H1 (cell line): ENCODE measurements around the gene ARHGAP26. TPM values are rescaled to one million over a fixed set of nuclear protein-coding genes. Genes with fewer than 3 reads are reported as not detected.

Experiments used
- CTCF ChIA-PET: fragments of 300-600 bp; sonication (Branson Sonifier 250); formaldehyde crosslinking; loops from one replicate; lab custom pipeline; 2021; ENCODE audit not compliant: partially characterized antibody; lab: Charles Lee
- POLR2A ChIA-PET: fragments of 300-600 bp; sonication (Branson Sonifier 250); formaldehyde crosslinking; loops from one replicate; lab custom pipeline; 2021; ENCODE audit warnings: inconsistent platforms; ENCODE audit not compliant: partially characterized antibody; lab: Charles Lee
- DNase-seq, 2 experiments: peaks; one replicate each; pipeline versions ENCODE4 v3.0.0 to v3.0.0-alpha.2; 2010 to 2022; ENCODE audit warnings: low spot score in 2 of 2, low read depth in 1 of 2, mixed read lengths in 1 of 2
- FAIRE-seq: peaks from 2 replicates; lab custom pipeline; 2011; peaks lifted over from hg19 to GRCh38; lab: Jason Lieb, UNC
- H2AFZ ChIP-seq: 2 replicates; pipeline ENCODE4 v1.8.1; 2012; ENCODE audit warnings: low read length, inconsistent platforms
- H2AK5ac ChIP-seq: 2 replicates; pipeline ENCODE4 v1.6.1; 2013; ENCODE audit warnings: low read depth, low read length
- H2BK120ac ChIP-seq: replicated peaks from 2 replicates; pipeline ENCODE3; 2013; ENCODE audit warnings: low read depth, low read length, inconsistent platforms
- H2BK12ac ChIP-seq: 2 replicates; pipeline ENCODE4 v1.6.1; 2013; ENCODE audit warnings: low read depth, low read length
- H2BK15ac ChIP-seq: 2 replicates; pipeline ENCODE4 v1.6.1; 2013; ENCODE audit warnings: low read length
- H2BK20ac ChIP-seq: 2 replicates; pipeline ENCODE4 v1.6.1; 2013; ENCODE audit warnings: low read length
- H2BK5ac ChIP-seq: 2 replicates; pipeline ENCODE4 v1.6.1; 2013; ENCODE audit warnings: low read depth, low read length
- H3K14ac ChIP-seq: 2 replicates; pipeline ENCODE4 v1.6.1; 2013; ENCODE audit warnings: inconsistent platforms; ENCODE audit not compliant: insufficient read length
- H3K18ac ChIP-seq: 2 replicates; pipeline ENCODE4 v1.6.1; 2013; ENCODE audit warnings: low read length; ENCODE audit errors: extremely low read depth
- H3K23ac ChIP-seq: 2 replicates; pipeline ENCODE4 v1.6.1; 2013; ENCODE audit warnings: inconsistent platforms; ENCODE audit not compliant: insufficient read length
- H3K23me2 ChIP-seq: 2 replicates; pipeline ENCODE4 v1.6.1; 2013; ENCODE audit warnings: low read depth, low read length
- H3K27ac ChIP-seq: 2 replicates; pipeline ENCODE4 v1.6.1; 2011; ENCODE audit warnings: low read depth, low read length, inconsistent platforms
- H3K27me3 ChIP-seq, 4 experiments: replicated peaks in 1 of 4; 1 replicate in 1 of 4; 2 replicates in 3 of 4; pipeline versions ENCODE4 v1.6.1 to v1.8.1; 2011 to 2013; ENCODE audit warnings: low read length in 3 of 4, mild to moderate bottlenecking in 3 of 4, inconsistent platforms in 2 of 4, mixed read lengths in 2 of 4, moderate library complexity in 1 of 4; ENCODE audit not compliant: control insufficient read depth in 3 of 4, insufficient read depth in 3 of 4; ENCODE audit errors: extremely low read depth in 1 of 4
- H3K36me3 ChIP-seq, 4 experiments: 2 replicates each; pipeline versions ENCODE4 v1.6.1 to v1.8.1; 2011 to 2013; ENCODE audit warnings: mild to moderate bottlenecking in 4 of 4, low read length in 3 of 4, moderate library complexity in 2 of 4, control low read depth in 1 of 4, inconsistent platforms in 1 of 4; ENCODE audit not compliant: insufficient read depth in 4 of 4, control insufficient read depth in 2 of 4
- H3K4ac ChIP-seq: replicated peaks from 2 replicates; pipeline ENCODE3; 2013; ENCODE audit warnings: low read length, low read depth, mixed read lengths, inconsistent platforms; ENCODE audit not compliant: insufficient read length
- H3K4me1 ChIP-seq, 4 experiments: replicated peaks in 1 of 4; 1 replicate in 1 of 4; 2 replicates in 3 of 4; pipeline versions ENCODE4 v1.6.1 to v1.8.1; 2011 to 2013; ENCODE audit warnings: low read length in 3 of 4, inconsistent platforms in 2 of 4, mixed read lengths in 1 of 4; ENCODE audit not compliant: insufficient read depth in 4 of 4, control insufficient read depth in 3 of 4
- H3K4me2 ChIP-seq, 2 experiments: 2 replicates each; pipeline versions ENCODE4 v1.6.1 to v1.8.1; 2011 to 2013; ENCODE audit warnings: low read depth in 2 of 2, low read length in 2 of 2, control low read depth in 1 of 2, inconsistent platforms in 1 of 2, mild to moderate bottlenecking in 1 of 2; ENCODE audit not compliant: insufficient read depth in 1 of 2
- H3K4me3 ChIP-seq, 4 experiments: fragments of 200-600, 300-600 bp in 1 of 4; sonication (generic), shearing (Covaris generic), sonication (Bioruptor Twin) in 1 of 4; 2 replicates each; pipeline versions ENCODE4 v1.5.1 to v1.8.1; 2011 to 2016; ENCODE audit warnings: low read length in 4 of 4, low read depth in 3 of 4, control low read depth in 2 of 4, inconsistent platforms in 2 of 4, mild to moderate bottlenecking in 2 of 4, mixed read lengths in 1 of 4, moderate library complexity in 1 of 4; ENCODE audit not compliant: insufficient read depth in 2 of 4; ENCODE audit errors: extremely low read depth in 1 of 4
- H3K56ac ChIP-seq: replicated peaks from 2 replicates; pipeline ENCODE3; 2013; ENCODE audit warnings: low read depth, mild to moderate bottlenecking, mixed read lengths, low read length, inconsistent platforms; ENCODE audit not compliant: insufficient read length
- H3K79me1 ChIP-seq: 2 replicates; pipeline ENCODE4 v1.6.1; 2013; ENCODE audit warnings: low read depth, low read length, control low read depth
- H3K79me2 ChIP-seq, 2 experiments: 2 replicates each; pipeline versions ENCODE4 v1.6.1 to v1.8.1; 2012 to 2013; ENCODE audit warnings: low read length in 2 of 2, mild to moderate bottlenecking in 2 of 2, inconsistent platforms in 1 of 2; ENCODE audit not compliant: insufficient read depth in 2 of 2, control insufficient read depth in 1 of 2
- H3K9ac ChIP-seq, 4 experiments: replicated peaks in 1 of 4; 1 replicate in 1 of 4; 2 replicates in 3 of 4; pipeline versions ENCODE4 v1.6.1 to v1.8.1; 2011 to 2013; ENCODE audit warnings: low read depth in 3 of 4, low read length in 3 of 4, control low read depth in 2 of 4, mild to moderate bottlenecking in 2 of 4, moderate library complexity in 2 of 4, inconsistent platforms in 1 of 4; ENCODE audit errors: extremely low read depth in 1 of 4
- H3K9me3 ChIP-seq, 2 experiments: 2 replicates each; pipeline versions ENCODE4 v1.6.1 to v1.8.1; 2012 to 2013; ENCODE audit warnings: mild to moderate bottlenecking in 2 of 2, moderate library complexity in 2 of 2, control low read depth in 1 of 2, inconsistent platforms in 1 of 2, low read depth in 1 of 2, low read length in 1 of 2, mixed read lengths in 1 of 2; ENCODE audit not compliant: insufficient read depth in 2 of 2
- H4K20me1 ChIP-seq, 2 experiments: replicated peaks in 1 of 2; 2 replicates each; pipeline versions ENCODE3 to v1.8.1; 2011 to 2013; ENCODE audit warnings: inconsistent platforms in 2 of 2, low read length in 2 of 2, mild to moderate bottlenecking in 1 of 2; ENCODE audit not compliant: insufficient read depth in 2 of 2, control insufficient read depth in 1 of 2
- H4K5ac ChIP-seq: 2 replicates; pipeline ENCODE4 v1.6.1; 2013; ENCODE audit warnings: low read length, low read depth, mixed read lengths, inconsistent platforms; ENCODE audit not compliant: insufficient read length
- H4K8ac ChIP-seq: 2 replicates; pipeline ENCODE4 v1.8.0; 2013; ENCODE audit warnings: mild to moderate bottlenecking, moderate library complexity, low read length, inconsistent platforms; ENCODE audit not compliant: insufficient read depth; ENCODE audit errors: extremely low read depth
- H4K91ac ChIP-seq: replicated peaks from 2 replicates; pipeline ENCODE3; 2013; ENCODE audit warnings: low read length, mixed read lengths, inconsistent platforms; ENCODE audit not compliant: insufficient read length
- ASH2L ChIP-seq: fragments of 200-600, 300-600 bp; sonication (generic); IDR thresholded peaks from one replicate; pipeline ENCODE4 v1.7.1; 2017; ENCODE audit warnings: low read length
- CBX8 ChIP-seq: fragments of 300-800, 300-1000 bp; sonication (generic); IDR thresholded peaks from 2 replicates; pipeline ENCODE4 v1.7.1; 2016; ENCODE audit warnings: low read depth, low read length, borderline replicate concordance
- GABPA ChIP-seq: IDR thresholded peaks from 2 replicates; pipeline ENCODE4 v1.6.1; 2011; ENCODE audit warnings: mild to moderate bottlenecking, low read length, moderate library complexity, borderline replicate concordance; ENCODE audit not compliant: insufficient read depth
- JUN ChIP-seq: IDR thresholded peaks from 2 replicates; pipeline ENCODE4 v1.6.1; 2011; ENCODE audit warnings: low read depth, mild to moderate bottlenecking, improper control_type of control experiment, low read length
- MAFK ChIP-seq: IDR thresholded peaks from 2 replicates; pipeline ENCODE4 v1.6.1; 2012; ENCODE audit warnings: low read depth, mild to moderate bottlenecking, improper control_type of control experiment, low read length
- POLR2A ChIP-seq, 2 experiments: IDR thresholded peaks; 1 replicate in 1 of 2; 2 replicates in 1 of 2; pipeline ENCODE4 v1.6.1; 2011; ENCODE audit warnings: low read depth in 2 of 2, low read length in 2 of 2, mild to moderate bottlenecking in 2 of 2; ENCODE audit errors: control extremely low read depth in 1 of 2
- POU5F1 ChIP-seq: IDR thresholded peaks from 2 replicates; pipeline ENCODE4 v1.6.1; 2011; ENCODE audit warnings: low read depth, mild to moderate bottlenecking, low read length, moderate library complexity
- RAD21 ChIP-seq, 2 experiments: IDR thresholded peaks in 1 of 2; conservative IDR thresholded peaks in 1 of 2; 2 replicates each; pipeline ENCODE4 v1.6.1; 2011; ENCODE audit warnings: low read depth in 2 of 2, low read length in 2 of 2, improper control_type of control experiment in 1 of 2, inconsistent platforms in 1 of 2, mild to moderate bottlenecking in 1 of 2, moderate library complexity in 1 of 2
- TEAD4 ChIP-seq: IDR thresholded peaks from 2 replicates; pipeline ENCODE4 v1.6.1; 2012; ENCODE audit warnings: low read depth, low read length, inconsistent platforms, mixed read lengths
- WGBS, 2 experiments: shearing (Covaris generic) in 1 of 2; methylation state at CpG; one replicate each; pipeline versions ENCODE4 v1.1.6 to v1.1.7; 2013 to 2015; ENCODE audit warnings: low lambda C conversion rate in 2 of 2, mixed read lengths in 2 of 2, inconsistent platforms in 1 of 2, low coverage in 1 of 2, missing lambda C conversion rate in 1 of 2; ENCODE audit not compliant: insufficient replicate concordance in 2 of 2, insufficient coverage in 1 of 2, insufficient read length in 1 of 2; ENCODE audit errors: extremely low coverage in 1 of 2, missing lambda C conversion rate in 1 of 2; 5-methylcytosine and 5-hydroxymethylcytosine counted together
- polyA plus RNA-seq, 7 experiments: library from polyadenylated mRNA; depleted of rRNA in 3 of 7; stranded (reverse) in 5 of 7; unstranded in 2 of 7; fragments of >200 nt in 5 of 7; fragments of 200-250 nt in 2 of 7; gene quantifications; 1 replicate in 5 of 7; 2 replicates in 1 of 7; 4 replicates in 1 of 7; pipeline versions ENCODE4 v1.2.1 to v1.2.3, GENCODE V29; 2011 to 2013; ENCODE audit warnings: missing spikeins in 2 of 7, mixed read lengths in 2 of 7
- total RNA-seq: library from RNA; stranded (reverse); fragmentation: NEBNext Ultra II Directional; extraction: Animal tissue kit (Norgen Biotek cat#: 25700); gene quantifications from 2 replicates; pipeline ENCODE4 v1.2.1, GENCODE V29; 2021
- TF ChIP-seq, protein P1 (sequence below): IDR thresholded peaks from 2 replicates; pipeline ENCODE4 v1.6.1; 2012; ENCODE audit warnings: low read length, inconsistent platforms
- TF ChIP-seq, protein P2 (sequence below): IDR thresholded peaks from 2 replicates; pipeline ENCODE4 v1.6.1; 2012; ENCODE audit warnings: inconsistent platforms

Gene ARHGAP26
- total and polyA plus RNA-seq, 2 of the 8 experiments (the other 6 are each of a cell fraction or from before 2014, with no cell fraction given): 7.1 to 24.8 TPM

DNA sequence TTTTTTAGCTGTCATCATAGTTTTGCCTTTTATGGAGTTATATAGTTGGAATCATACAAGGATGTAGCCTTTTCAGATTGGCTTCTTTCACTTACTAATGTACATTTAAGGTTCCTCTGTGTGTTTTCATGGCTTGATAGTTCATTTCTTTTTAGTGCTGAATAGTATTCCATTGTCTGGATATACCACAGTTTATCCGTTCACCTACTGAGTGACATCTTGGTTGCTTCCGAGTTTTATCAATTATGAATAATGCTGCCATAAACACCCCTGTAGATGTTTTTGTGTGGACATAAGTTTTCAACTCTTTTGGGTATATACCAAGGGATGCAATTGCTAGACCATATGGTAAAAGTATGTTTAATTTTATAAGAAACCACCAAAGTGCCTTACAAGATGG is 497.0 kb downstream of the ARHGAP26 start:
- H2AK5ac ChIP-seq: no peak overlapping the region
- H3K9ac ChIP-seq: no peak overlapping the region
- no peaks in the 10 kb centered on the region for H3K79me2 ChIP-seq
- H4K91ac ChIP-seq: no peak overlapping the region
- H2AFZ ChIP-seq: no peak overlapping the region
- no peak overlapping the region for H2BK120ac ChIP-seq
- no peak overlapping the region for H3K4me2 ChIP-seq
- no peak overlapping the region for H3K4me3 ChIP-seq
- H2BK20ac ChIP-seq: no peak overlapping the region
- no peak overlapping the region for H3K27ac ChIP-seq
- no peaks in the 10 kb centered on the region for H3K79me1 ChIP-seq
- H3K9me3 ChIP-seq: peaks cover 0 to 2% of the 10 kb centered on the region in 2 experiments; a peak in 1 of 4 replicates
- no peak overlapping the region for H3K14ac ChIP-seq
- H3K18ac ChIP-seq: no peak overlapping the region
- no peak overlapping the region for H4K5ac ChIP-seq
- 95% methylated on average over 2 of the region's 2 CpGs; no CpG with 5 or more reads in 1 of the 2 experiments for WGBS, 2 experiments
- H3K27me3 ChIP-seq: peaks cover 0 to 1% (median 0%) of the 10 kb centered on the region in 4 experiments; a peak in 1 of 7 replicates
- H2BK12ac ChIP-seq: no peak overlapping the region
- no peak for FAIRE-seq
- ChIA-PET POLR2A (no interaction called here), CTCF (no interaction called here)
- H3K23me2 ChIP-seq: no peaks in the 10 kb centered on the region
- no peak overlapping the region for H2BK5ac ChIP-seq
- no peaks in the 10 kb centered on the region for H3K36me3 ChIP-seq
- no peak overlapping the region for H3K4ac ChIP-seq
- H3K23ac ChIP-seq: no peak overlapping the region
- H2BK15ac ChIP-seq: no peak overlapping the region
- H4K20me1 ChIP-seq: no peaks in the 10 kb centered on the region
- no peak overlapping the region for H3K56ac ChIP-seq
- no peaks in the 10 kb centered on the region for H3K4me1 ChIP-seq
- H4K8ac ChIP-seq: no peak overlapping the region
- DNase-seq: no peak
- TF ChIP-seq CBX8: no peak
- TF ChIP-seq POLR2A (IDR thresholded peaks at IDR 0.05; ENCODE audit: control extremely low read depth in 1 of 2, low read depth in 2 of 2, low read length in 2 of 2): no peak
- TF ChIP-seq, protein P1, sequence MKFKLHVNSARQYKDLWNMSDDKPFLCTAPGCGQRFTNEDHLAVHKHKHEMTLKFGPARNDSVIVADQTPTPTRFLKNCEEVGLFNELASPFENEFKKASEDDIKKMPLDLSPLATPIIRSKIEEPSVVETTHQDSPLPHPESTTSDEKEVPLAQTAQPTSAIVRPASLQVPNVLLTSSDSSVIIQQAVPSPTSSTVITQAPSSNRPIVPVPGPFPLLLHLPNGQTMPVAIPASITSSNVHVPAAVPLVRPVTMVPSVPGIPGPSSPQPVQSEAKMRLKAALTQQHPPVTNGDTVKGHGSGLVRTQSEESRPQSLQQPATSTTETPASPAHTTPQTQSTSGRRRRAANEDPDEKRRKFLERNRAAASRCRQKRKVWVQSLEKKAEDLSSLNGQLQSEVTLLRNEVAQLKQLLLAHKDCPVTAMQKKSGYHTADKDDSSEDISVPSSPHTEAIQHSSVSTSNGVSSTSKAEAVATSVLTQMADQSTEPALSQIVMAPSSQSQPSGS: no peak
- TF ChIP-seq TEAD4: no peak
- no peak for TF ChIP-seq MAFK
- no peak for TF ChIP-seq JUN
- TF ChIP-seq ASH2L: no peak
- TF ChIP-seq GABPA: no peak
- TF ChIP-seq, protein P2, sequence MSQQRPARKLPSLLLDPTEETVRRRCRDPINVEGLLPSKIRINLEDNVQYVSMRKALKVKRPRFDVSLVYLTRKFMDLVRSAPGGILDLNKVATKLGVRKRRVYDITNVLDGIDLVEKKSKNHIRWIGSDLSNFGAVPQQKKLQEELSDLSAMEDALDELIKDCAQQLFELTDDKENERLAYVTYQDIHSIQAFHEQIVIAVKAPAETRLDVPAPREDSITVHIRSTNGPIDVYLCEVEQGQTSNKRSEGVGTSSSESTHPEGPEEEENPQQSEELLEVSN: no peak
- TF ChIP-seq RAD21 (IDR thresholded peaks at IDR 0.05 in 1 of 2, conservative IDR thresholded peaks at IDR 0.05 in 1 of 2; ENCODE audit: low read depth in 2 of 2, low read length in 2 of 2): no peak
- no peak for TF ChIP-seq POU5F1
